Tibial nerve (tissue), 4 donors: ENCODE data around the gene KRTAP4-5. TPM values are rescaled to one million over a fixed set of nuclear protein-coding genes. Genes with fewer than 3 reads are reported as not detected.
"Not testable (repeated sequence)": the region's sequence is repeated elsewhere in the genome, so short reads cannot be mapped to it uniquely, and the experiment has no call there.

Experiments
- DNase-seq, 2 donors: peaks; one replicate each; pipeline ENCODE4 v3.0.0-alpha.2; 2019; ENCODE audit warnings: low spot score in 2 of 2
- H3K27ac ChIP-seq, 4 donors: fragments of 200-600 bp; sonication (generic) in 3 of 4; one replicate each; pipeline ENCODE4 v1.5.1; 2017 to 2019; ENCODE audit warnings: mild to moderate bottlenecking in 1 of 4
- H3K27me3 ChIP-seq, 2 donors: fragments of 200-600 bp; sonication (generic) in 1 of 2; one replicate each; pipeline versions ENCODE4 v1.5.1 to v1.6.0; 2017 to 2019
- H3K36me3 ChIP-seq, 3 donors: fragments of 200-600 bp; sonication (generic); one replicate each; pipeline ENCODE4 v1.5.1; 2018 to 2019
- H3K4me1 ChIP-seq, 4 donors: fragments of 200-600 bp; sonication (generic) in 3 of 4; one replicate each; pipeline ENCODE4 v1.5.1; 2017 to 2019
- H3K4me3 ChIP-seq, 4 donors: fragments of 200-600 bp; sonication (generic) in 3 of 4; one replicate each; pipeline ENCODE4 v1.5.1; 2017 to 2019; ENCODE audit warnings: mild to moderate bottlenecking in 1 of 4, moderate library complexity in 1 of 4
- H3K9me3 ChIP-seq, 4 donors: fragments of 200-600 bp; sonication (generic) in 3 of 4; one replicate each; pipeline ENCODE4 v1.5.1; 2017 to 2019
- EP300 ChIP-seq, 2 donors: sonication (generic); formaldehyde crosslinking; IDR thresholded peaks; one replicate each; pipeline ENCODE4 v1.6.1; 2017; ENCODE audit warnings: antibody characterized with exemption in 2 of 2, mild to moderate bottlenecking in 1 of 2
- POLR2A ChIP-seq, 2 donors: fragments of 450-650 bp; IDR thresholded peaks; one replicate each; pipeline ENCODE4 v1.6.1; 2017; ENCODE audit warnings: antibody characterized with exemption in 2 of 2, mild to moderate bottlenecking in 2 of 2, moderate library complexity in 2 of 2
- WGBS, 2 donors: methylation state at CpG; one replicate each; pipeline ENCODE4 v1.1.5; 2018; 5-methylcytosine and 5-hydroxymethylcytosine counted together
- total RNA-seq, 4 donors: library from RNA; depleted of rRNA; stranded (reverse); fragments of >200 nt; gene quantifications; one replicate each; pipeline ENCODE4 v1.1.0, GENCODE V29; 2016
- TF ChIP-seq, protein P1 (sequence below), 5 experiments: fragments of 200-600 bp in 3 of 5; fragments of 450-650 bp in 2 of 5; sonication (generic) in 3 of 5; IDR thresholded peaks; one replicate each; pipeline ENCODE4 v1.5.1; 2016 to 2019; ENCODE audit warnings: antibody characterized with exemption in 5 of 5, mild to moderate bottlenecking in 3 of 5, moderate library complexity in 2 of 5

The KRTAP4-5 gene
- total RNA-seq, 4 donors from 2014 or later = not detected

GRCh38 chr17:41111151-41111885, 38.3 kb downstream of the KRTAP4-5 start:
- 76 to 85% methylated on average over 2 of the region's 2 CpGs for WGBS, 2 donors
- no peak for TF ChIP-seq EP300 (IDR thresholded peaks at IDR 0.05)
- no peak for TF ChIP-seq POLR2A (IDR thresholded peaks at IDR 0.05)
- TF ChIP-seq, protein P1, sequence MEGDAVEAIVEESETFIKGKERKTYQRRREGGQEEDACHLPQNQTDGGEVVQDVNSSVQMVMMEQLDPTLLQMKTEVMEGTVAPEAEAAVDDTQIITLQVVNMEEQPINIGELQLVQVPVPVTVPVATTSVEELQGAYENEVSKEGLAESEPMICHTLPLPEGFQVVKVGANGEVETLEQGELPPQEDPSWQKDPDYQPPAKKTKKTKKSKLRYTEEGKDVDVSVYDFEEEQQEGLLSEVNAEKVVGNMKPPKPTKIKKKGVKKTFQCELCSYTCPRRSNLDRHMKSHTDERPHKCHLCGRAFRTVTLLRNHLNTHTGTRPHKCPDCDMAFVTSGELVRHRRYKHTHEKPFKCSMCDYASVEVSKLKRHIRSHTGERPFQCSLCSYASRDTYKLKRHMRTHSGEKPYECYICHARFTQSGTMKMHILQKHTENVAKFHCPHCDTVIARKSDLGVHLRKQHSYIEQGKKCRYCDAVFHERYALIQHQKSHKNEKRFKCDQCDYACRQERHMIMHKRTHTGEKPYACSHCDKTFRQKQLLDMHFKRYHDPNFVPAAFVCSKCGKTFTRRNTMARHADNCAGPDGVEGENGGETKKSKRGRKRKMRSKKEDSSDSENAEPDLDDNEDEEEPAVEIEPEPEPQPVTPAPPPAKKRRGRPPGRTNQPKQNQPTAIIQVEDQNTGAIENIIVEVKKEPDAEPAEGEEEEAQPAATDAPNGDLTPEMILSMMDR (IDR thresholded peaks at IDR 0.05) = no peak
- no peaks in the 10 kb centered on the region for H3K4me1 ChIP-seq
- no peaks in the 10 kb centered on the region for H3K36me3 ChIP-seq
- no peaks in the 10 kb centered on the region for H3K9me3 ChIP-seq
- H3K27me3 ChIP-seq = no peaks in the 10 kb centered on the region
- no peak overlapping the region for H3K27ac ChIP-seq
- no peak overlapping the region for H3K4me3 ChIP-seq
- DNase-seq = no peak

- not testable (repeated sequence) for H3K27me3 ChIP-seq, H3K27ac ChIP-seq, H3K9me3 ChIP-seq, DNase-seq, H3K36me3 ChIP-seq, H3K4me3 ChIP-seq, H3K4me1 ChIP-seq
- 0 to 23% methylated on average over 1 of the region's 1 CpG for WGBS, 2 donors
Observed at GRCh38 chr17:41108728-41109386, 40.8 kb downstream of the KRTAP4-5 start.

DNA sequence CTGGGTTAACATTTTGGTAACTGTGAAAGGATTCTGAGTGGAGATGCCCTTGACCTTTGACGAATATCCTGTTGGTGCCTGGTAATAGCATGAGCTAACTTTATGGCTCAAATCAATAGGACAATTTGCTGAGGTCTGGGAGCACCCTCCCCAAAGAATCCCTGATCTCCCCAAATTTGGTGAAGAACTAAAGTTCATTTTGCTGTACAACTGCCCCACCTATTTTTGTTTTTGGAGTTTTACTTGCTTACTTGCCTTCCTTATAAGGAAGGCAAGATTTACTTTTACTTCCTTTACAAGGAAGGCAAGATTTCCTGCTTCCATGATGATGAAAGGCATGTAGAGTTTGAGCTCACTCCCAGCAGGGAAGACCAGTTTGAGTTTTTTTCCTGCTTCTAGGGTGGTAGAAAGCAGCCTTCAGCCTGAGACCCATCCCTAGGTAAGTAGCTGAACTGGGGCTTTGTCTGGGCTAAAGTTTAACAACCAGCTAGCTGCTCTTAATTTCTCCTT, 41.6 kb downstream of the KRTAP4-5 start:
- Histone ChIP-seq H3K27me3 (no peaks in the 10 kb centered on the region), H3K4me3 (no peak overlapping the region), H3K4me1 (no peaks in the 10 kb centered on the region), H3K36me3 (no peaks in the 10 kb centered on the region), H3K27ac (no peak overlapping the region), H3K9me3 (no peaks in the 10 kb centered on the region)
- 50 to 59% methylated on average over 1 of the region's 1 CpG for WGBS, 2 donors
- no peak for TF ChIP-seq POLR2A (IDR thresholded peaks at IDR 0.05)
- TF ChIP-seq, protein P1 (IDR thresholded peaks at IDR 0.05) = no peak
- no peak for TF ChIP-seq EP300 (IDR thresholded peaks at IDR 0.05)
- DNase-seq = no peak

GRCh38 chr17:41105347-41105746, 44.3 kb downstream of the KRTAP4-5 start, which contains the start of gene KRTAP4-9:
Gene KRTAP4-9 (plus strand): TSS chr17:41105389. CDS start chr17:41105389, 0 bp downstream.
- DNase-seq, H3K9me3 ChIP-seq, H3K36me3 ChIP-seq, H3K4me3 ChIP-seq, H3K27me3 ChIP-seq, H3K27ac ChIP-seq, H3K4me1 ChIP-seq: not testable (repeated sequence)
- WGBS, 2 donors = 62 to 69% methylated on average over 9 of the region's 10 CpGs

DNA sequence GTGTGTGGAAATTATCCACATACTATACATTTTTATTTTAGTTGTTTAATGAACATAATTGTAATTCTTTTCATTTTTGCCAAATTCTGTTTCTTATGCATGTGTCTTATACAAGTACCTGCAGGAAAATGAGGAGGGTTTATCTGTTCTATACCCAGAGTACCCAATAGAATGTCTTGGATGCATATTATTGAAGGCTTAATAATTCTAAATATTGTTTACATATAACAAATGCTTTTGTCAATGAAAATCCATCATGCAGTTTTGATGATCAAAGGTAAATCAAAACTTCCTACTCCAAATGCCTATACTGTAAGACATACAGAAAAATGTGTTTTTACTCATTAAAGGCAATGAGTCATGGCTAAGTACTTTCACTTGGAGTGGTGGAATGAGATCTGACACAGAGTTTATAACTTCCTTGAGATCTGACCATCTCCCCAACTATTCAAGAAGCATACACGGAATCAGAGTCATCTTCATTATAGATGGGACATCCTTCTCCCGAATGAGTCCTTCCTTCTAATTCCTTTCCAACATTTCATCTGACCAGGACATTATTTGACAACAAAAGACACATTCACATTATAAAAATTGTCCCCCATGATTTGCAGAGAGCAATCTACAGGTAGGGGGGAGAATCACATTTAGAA, 45.1 kb downstream of the KRTAP4-5 start:
- not testable (repeated sequence) for H3K27me3 ChIP-seq, H3K4me1 ChIP-seq, H3K9me3 ChIP-seq, H3K27ac ChIP-seq, H3K4me3 ChIP-seq, DNase-seq, H3K36me3 ChIP-seq
- WGBS, 2 donors = 60 to 76% methylated on average over 2 of the region's 2 CpGs

GRCh38 chr17:41103896-41104295, 45.7 kb downstream of the KRTAP4-5 start:
- Histone ChIP-seq H3K4me1 (no peaks in the 10 kb centered on the region), H3K27me3 (no peaks in the 10 kb centered on the region), H3K9me3 (no peaks in the 10 kb centered on the region), H3K27ac (no peak overlapping the region), H3K4me3 (no peak overlapping the region), H3K36me3 (no peaks in the 10 kb centered on the region)
- DNase-seq = no peak
- TF ChIP-seq EP300 (IDR thresholded peaks at IDR 0.05) (no peak), POLR2A (IDR thresholded peaks at IDR 0.05) (no peak)
- TF ChIP-seq, protein P1 (IDR thresholded peaks at IDR 0.05) = no peak
- WGBS, 2 donors = 84 to 88% methylated on average over 1 of the region's 1 CpG
